Measurements from ENCODE around the gene PSKH1.

The PSKH1 gene

GRCh38 chr16:67881621-67882161 lies 11.4 kb upstream of the PSKH1 start:
- H3K4me3 ChIP-seq (ENCODE audit: low read length), result no peak overlapping the region
- no peak for DNase-seq (ENCODE audit: low read depth)
- no peak for TF ChIP-seq CTCF (conservative IDR thresholded peaks at IDR 0.05; ENCODE audit: low read length)

GRCh38 chr16:67882374-67883145 lies 10.5 kb upstream of the PSKH1 start:
- peak; percentile 20 for DNase-seq (ENCODE audit: low read depth)
- TF ChIP-seq CTCF (conservative IDR thresholded peaks at IDR 0.05; ENCODE audit: low read length), result no peak
- H3K4me3 ChIP-seq (ENCODE audit: low read length), result no peak overlapping the region

GRCh38 chr16:67883146-67883871 lies 9.7 kb upstream of the PSKH1 start:
- TF ChIP-seq CTCF (conservative IDR thresholded peaks at IDR 0.05; ENCODE audit: low read length), result no peak
- no peak overlapping the region for H3K4me3 ChIP-seq (ENCODE audit: low read length)
- DNase-seq (ENCODE audit: low read depth), result peak; percentile 41

- no peak overlapping the region for H3K4me3 ChIP-seq (ENCODE audit: low read length)
- no peak for DNase-seq (ENCODE audit: low read depth)
- peak; percentile 70 for TF ChIP-seq CTCF (conservative IDR thresholded peaks at IDR 0.05; ENCODE audit: low read length)
Observed at GRCh38 chr16:67883872-67884261, 9.2 kb upstream of the PSKH1 start.

GRCh38 chr16:67884684-67885083 lies 8.4 kb upstream of the PSKH1 start, which contains the start of gene NRN1L:
NRN1L (plus strand) TSS chr16:67884885; CDS start chr16:67884904, 19 bp downstream.
- TF ChIP-seq CTCF (conservative IDR thresholded peaks at IDR 0.05; ENCODE audit: low read length), result no peak
- DNase-seq (ENCODE audit: low read depth), result peak; percentile 87
- no peak within 1 kb of the TSS for H3K4me3 ChIP-seq (ENCODE audit: low read length)

- no peak for DNase-seq (ENCODE audit: low read depth)
- no peak overlapping the region for H3K4me3 ChIP-seq (ENCODE audit: low read length)
- TF ChIP-seq CTCF (conservative IDR thresholded peaks at IDR 0.05; ENCODE audit: low read length), result no peak
Observed at GRCh38 chr16:67885545-67885944, 7.5 kb upstream of the PSKH1 start.

Measured in AG10803 (cell line).